Lower leg skin (tissue), 3 donors: ENCODE results near the gene TMEM163.

Source experiments
- POLR2A ChIP-seq, 2 donors: fragments of 450-650 bp; IDR thresholded peaks; one replicate each; pipeline ENCODE4 v1.6.1; 2016 to 2017; ENCODE audit warnings: antibody characterized with exemption in 2 of 2, mild to moderate bottlenecking in 1 of 2, moderate library complexity in 1 of 2
- TF ChIP-seq, protein P1 (sequence below), 3 donors: fragments of 450-650 bp; IDR thresholded peaks; one replicate each; pipeline ENCODE4 v1.5.1; 2016; ENCODE audit warnings: antibody characterized with exemption in 3 of 3, mild to moderate bottlenecking in 3 of 3, moderate library complexity in 2 of 3

DNA sequence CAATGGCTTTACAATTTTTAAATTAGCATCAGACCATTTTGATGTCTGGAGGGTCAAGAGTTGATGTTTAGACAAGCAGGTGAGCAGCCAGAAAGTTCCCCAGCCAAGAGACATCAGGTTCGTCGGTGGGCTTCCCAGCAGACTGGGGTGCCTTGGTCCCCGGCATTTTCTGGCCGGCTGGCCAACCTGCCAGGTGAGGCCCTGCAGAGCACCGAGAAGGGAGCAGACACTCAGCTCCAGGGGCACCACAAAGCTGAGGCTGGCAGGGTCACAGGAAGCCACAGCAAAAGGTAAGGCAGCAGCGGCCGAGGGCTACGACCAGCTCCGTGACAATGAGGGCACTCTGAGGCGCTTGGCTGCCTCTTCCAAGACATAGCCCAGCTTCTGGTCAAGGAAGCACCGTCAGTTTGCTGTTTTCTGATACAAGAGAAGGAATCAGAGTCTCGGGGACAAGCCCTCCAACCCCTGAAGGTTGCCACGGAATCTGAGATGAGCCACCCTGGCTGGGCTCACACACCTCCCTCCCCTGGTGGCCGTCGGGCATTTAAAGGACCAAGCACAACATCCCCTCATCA is 235.9 kb downstream of the TMEM163 start:
- no peak for TF ChIP-seq POLR2A (IDR thresholded peaks at IDR 0.05)
- TF ChIP-seq, protein P1, sequence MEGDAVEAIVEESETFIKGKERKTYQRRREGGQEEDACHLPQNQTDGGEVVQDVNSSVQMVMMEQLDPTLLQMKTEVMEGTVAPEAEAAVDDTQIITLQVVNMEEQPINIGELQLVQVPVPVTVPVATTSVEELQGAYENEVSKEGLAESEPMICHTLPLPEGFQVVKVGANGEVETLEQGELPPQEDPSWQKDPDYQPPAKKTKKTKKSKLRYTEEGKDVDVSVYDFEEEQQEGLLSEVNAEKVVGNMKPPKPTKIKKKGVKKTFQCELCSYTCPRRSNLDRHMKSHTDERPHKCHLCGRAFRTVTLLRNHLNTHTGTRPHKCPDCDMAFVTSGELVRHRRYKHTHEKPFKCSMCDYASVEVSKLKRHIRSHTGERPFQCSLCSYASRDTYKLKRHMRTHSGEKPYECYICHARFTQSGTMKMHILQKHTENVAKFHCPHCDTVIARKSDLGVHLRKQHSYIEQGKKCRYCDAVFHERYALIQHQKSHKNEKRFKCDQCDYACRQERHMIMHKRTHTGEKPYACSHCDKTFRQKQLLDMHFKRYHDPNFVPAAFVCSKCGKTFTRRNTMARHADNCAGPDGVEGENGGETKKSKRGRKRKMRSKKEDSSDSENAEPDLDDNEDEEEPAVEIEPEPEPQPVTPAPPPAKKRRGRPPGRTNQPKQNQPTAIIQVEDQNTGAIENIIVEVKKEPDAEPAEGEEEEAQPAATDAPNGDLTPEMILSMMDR (IDR thresholded peaks at IDR 0.05) = no peak
